Stimulated activated CD4-positive, alpha-beta T cell treated with anti-CD3 and anti-CD28 coated beads, Interleukin-2, amount 100 ng/mL, for 24 hours (primary cell): ENCODE results near the gene ASPRV1.

Experiments
- DNase-seq, 2 donors: peaks; one replicate each; pipeline ENCODE4 v3.0.0-alpha.2; 2020

The ASPRV1 gene

GRCh38 chr2:69988086-69988635 is 26.7 kb upstream of the ASPRV1 start:
- DNase-seq, result no peak

DNA sequence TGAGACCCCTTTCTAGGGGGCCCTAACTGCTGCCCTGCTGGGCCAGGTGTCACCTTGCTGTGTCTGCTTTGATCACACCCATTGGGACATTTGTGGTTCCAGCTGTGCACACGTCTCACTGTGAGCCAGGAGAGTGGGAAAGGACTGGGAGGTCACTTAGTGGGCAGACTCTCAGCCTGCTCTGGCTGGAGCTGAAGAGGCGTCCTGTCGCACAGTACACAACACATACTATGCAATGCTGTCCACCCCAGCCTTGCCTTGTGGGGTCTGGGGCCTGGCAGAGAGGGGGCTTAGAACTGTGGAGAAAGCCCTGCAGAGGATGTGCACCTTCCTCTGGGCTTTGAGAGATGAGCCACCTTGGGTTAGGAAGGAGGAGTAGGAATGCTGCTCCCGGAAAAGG is 25.3 kb upstream of the ASPRV1 start:
- DNase-seq, result no peak

DNA sequence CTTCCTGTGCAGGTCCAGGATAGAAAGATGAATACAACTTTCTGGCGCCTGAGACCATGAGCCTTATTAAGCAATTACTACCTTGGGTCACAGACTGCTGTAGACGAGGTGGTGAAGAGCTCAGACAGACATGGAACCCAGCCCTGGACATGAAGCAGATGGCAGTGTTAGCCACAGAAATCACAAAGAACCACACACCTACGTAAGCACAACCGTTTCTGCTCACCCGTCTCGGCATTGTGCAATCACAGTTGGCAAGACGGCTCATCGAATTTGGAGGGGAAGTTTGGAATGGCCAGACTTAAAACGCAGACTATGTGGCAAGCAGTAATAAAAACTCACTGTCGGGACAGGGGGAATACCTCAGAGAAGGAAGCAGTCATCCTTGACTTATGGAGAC is 24.3 kb upstream of the ASPRV1 start:
- DNase-seq, result no peak

DNA sequence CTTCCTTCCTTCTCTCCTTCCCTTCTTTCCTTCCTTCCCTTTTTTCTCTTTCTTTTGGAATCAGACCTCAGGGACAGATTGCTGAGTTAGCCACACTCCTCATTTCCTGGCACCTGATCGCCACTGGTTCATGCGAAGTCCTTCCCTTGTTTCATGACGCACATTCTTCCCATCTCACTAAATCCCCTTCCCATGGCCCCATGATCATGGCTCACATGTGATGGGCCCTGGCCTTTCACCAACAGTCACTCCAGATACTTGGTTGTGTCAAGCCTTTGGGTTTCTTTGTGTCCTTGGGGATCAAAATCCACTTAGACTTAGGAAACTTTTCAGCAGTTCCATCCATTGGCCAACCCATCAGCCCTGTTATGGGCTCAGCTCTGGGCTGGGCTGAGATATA is 23.8 kb upstream of the ASPRV1 start:
- DNase-seq, result no peak

- DNase-seq, result no peak
Measured at GRCh38 chr2:69983392-69983966, 22.0 kb upstream of the ASPRV1 start.

DNA sequence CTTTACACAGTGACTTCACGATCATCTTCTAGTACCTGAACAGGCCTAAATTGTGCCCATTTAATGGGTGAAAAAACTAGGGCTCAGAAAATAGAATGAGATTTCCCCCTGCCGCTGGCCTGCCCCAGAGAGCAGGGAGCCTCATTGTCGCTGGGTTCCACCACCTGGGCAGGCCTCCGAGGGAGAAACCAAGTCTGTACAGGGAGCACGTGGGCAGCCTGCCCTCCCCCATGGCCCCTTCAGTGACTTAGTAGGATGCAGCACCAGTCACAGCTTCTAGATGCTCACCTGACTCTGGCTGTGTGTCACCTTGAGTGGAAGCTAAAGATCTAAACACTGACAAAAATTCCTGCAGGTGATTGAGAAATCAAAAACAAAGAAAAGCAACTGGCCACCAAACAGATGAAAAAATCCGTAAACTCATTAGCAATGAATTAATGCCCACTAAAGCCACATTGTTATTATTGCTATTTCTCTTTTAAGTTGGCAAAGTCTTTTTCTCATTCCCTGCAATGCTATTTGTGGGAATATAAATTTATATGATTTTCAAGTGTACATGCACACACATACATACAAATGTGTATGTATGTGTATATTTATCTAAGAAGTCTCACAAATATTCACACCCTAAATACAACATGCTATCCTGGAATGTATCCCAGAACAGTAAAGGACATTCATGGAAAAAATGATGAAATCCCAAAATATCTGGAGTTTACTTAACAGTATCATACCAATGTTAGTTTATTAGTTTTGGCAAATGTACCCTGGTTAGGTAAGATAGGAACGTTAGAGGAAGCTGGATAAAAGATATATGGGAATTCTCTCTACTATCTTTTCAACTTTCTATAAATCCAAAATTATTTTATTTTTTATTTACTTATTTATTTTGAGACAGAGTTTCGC is 18.7 kb upstream of the ASPRV1 start:
- DNase-seq, result no peak

- DNase-seq, result no peak
Measured at GRCh38 chr2:69977906-69978482, 16.6 kb upstream of the ASPRV1 start.

DNA sequence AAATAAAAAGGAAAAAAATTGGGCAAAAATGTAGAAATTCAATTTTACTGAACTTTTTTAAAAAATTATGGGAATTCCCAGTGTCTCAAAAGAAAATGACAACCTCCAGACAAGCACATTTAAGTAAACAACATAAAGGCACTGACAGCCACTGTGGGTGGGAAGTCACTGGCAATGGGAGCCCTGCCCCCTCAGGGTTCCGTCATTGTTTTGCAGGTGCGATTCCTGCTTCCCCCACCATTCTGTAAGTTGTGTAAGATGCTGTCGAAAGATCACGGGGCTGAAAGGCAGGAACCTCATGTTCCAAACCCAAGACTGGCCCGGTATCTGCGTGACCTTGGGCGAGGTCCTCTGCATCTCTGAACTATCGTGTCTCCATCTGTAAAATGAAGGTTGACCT is 15.8 kb upstream of the ASPRV1 start:
- no peak for DNase-seq

GRCh38 chr2:69975853-69976462 is 14.5 kb upstream of the ASPRV1 start:
- DNase-seq, result no peak

- no peak for DNase-seq
Measured at GRCh38 chr2:69975136-69975852, 13.9 kb upstream of the ASPRV1 start.

- no peak for DNase-seq
Measured at GRCh38 chr2:69973335-69973735, 11.9 kb upstream of the ASPRV1 start.

- DNase-seq, result no peak
Measured at GRCh38 chr2:69972822-69973221, 11.4 kb upstream of the ASPRV1 start.

GRCh38 chr2:69969991-69970390 is 8.6 kb upstream of the ASPRV1 start:
- DNase-seq, result no peak

- DNase-seq, result no peak
Measured at GRCh38 chr2:69969126-69969983, 7.9 kb upstream of the ASPRV1 start.

- DNase-seq, result no peak
Measured at GRCh38 chr2:69968609-69969008, 7.2 kb upstream of the ASPRV1 start.

DNA sequence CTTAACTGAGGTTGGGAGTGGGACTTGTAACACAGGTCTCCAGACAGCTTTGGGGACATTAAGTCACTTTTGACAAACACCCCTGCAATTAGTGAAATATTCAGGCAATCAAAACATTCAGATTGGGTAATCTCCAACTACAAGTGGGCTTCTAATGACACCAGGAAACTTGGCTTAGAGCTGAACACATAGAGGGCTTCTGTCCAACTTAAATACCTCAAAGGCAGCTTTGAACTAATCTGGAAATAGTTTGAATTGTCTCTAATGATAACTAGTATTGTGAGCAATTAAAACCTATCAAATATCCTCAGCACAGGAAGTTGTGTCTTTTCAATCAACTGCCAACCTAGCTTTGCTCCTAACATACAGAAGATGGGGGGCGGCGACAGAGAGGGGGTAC is 5.1 kb upstream of the ASPRV1 start:
- no peak for DNase-seq

GRCh38 chr2:69965756-69966445 is 4.5 kb upstream of the ASPRV1 start:
- no peak for DNase-seq

- no peak for DNase-seq
Measured at GRCh38 chr2:69964353-69964841, 3.0 kb upstream of the ASPRV1 start.

GRCh38 chr2:69962986-69963730 is 1.7 kb upstream of the ASPRV1 start:
- no peak for DNase-seq

- DNase-seq, result no peak
Measured at GRCh38 chr2:69960821-69961220, 610 bp downstream of the ASPRV1 start.
